OCI-LY1 (cell line): Measurements from ENCODE around the gene ZMIZ1.

ENCODE experiments used
- H2AFZ ChIP-seq: fragments of 200-600 bp; sonication (generic), shearing (Covaris generic); 2 replicates; pipeline ENCODE4 v1.6.0; 2014; ENCODE audit warnings: antibody characterized with exemption, mild to moderate bottlenecking, low read length
- H3F3A ChIP-seq: fragments of 200-600 bp; sonication (generic), shearing (Covaris generic); 2 replicates; pipeline ENCODE4 v1.6.0; 2014; ENCODE audit warnings: mild to moderate bottlenecking, antibody characterized with exemption, low read length, moderate library complexity; ENCODE audit not compliant: insufficient read depth
- H3K27ac ChIP-seq: fragments of 200-600 bp; sonication (generic); 2 replicates; pipeline ENCODE4 v1.5.1; 2014; ENCODE audit warnings: low read length, mixed run types, mild to moderate bottlenecking, low read depth; ENCODE audit not compliant: poor library complexity, severe bottlenecking
- H3K27me3 ChIP-seq: fragments of 200-600 bp; sonication (generic); 2 replicates; pipeline ENCODE4 v1.6.0; 2014; ENCODE audit warnings: antibody characterized with exemption, mild to moderate bottlenecking, low read length, moderate library complexity; ENCODE audit not compliant: insufficient read depth
- H3K36me3 ChIP-seq: fragments of 200-600 bp; sonication (generic); 2 replicates; pipeline ENCODE4 v1.6.1; 2014; ENCODE audit warnings: mild to moderate bottlenecking, antibody characterized with exemption, low read length, moderate library complexity, mixed read lengths; ENCODE audit not compliant: insufficient read depth
- H3K4me1 ChIP-seq: fragments of 200-600 bp; sonication (generic); 2 replicates; pipeline ENCODE4 v1.5.1; 2014; ENCODE audit warnings: mild to moderate bottlenecking, low read length, moderate library complexity; ENCODE audit not compliant: insufficient read depth, severe bottlenecking
- H3K4me2 ChIP-seq: fragments of 200-600 bp; sonication (generic), shearing (Covaris generic); 2 replicates; pipeline ENCODE4 v1.6.1; 2014; ENCODE audit warnings: low read length
- H3K4me3 ChIP-seq: fragments of 200-600 bp; sonication (generic); 2 replicates; pipeline ENCODE4 v1.5.1; 2014; ENCODE audit warnings: low read length, low read depth, mild to moderate bottlenecking, mixed read lengths; ENCODE audit not compliant: poor library complexity, severe bottlenecking
- H3K79me2 ChIP-seq: fragments of 200-600 bp; shearing (Covaris generic); 2 replicates; pipeline ENCODE4 v1.6.1; 2016; ENCODE audit warnings: mixed run types, low read length, mixed read lengths; ENCODE audit not compliant: insufficient read depth
- H3K9ac ChIP-seq: fragments of 200-600 bp; sonication (generic), shearing (Covaris generic); 2 replicates; pipeline ENCODE4 v1.6.1; 2014; ENCODE audit warnings: mild to moderate bottlenecking, low read length, mixed read lengths
- H3K9me2 ChIP-seq: fragments of 200-600 bp; sonication (generic), shearing (Covaris generic); 2 replicates; pipeline ENCODE4 v1.6.1; 2014; ENCODE audit warnings: low read depth, mild to moderate bottlenecking, low read length, mixed read lengths
- H3K9me3 ChIP-seq: fragments of 200-600 bp; shearing (Covaris generic); 2 replicates; pipeline ENCODE4 v1.6.1; 2014; ENCODE audit warnings: low read length, mixed read lengths
- H4K20me1 ChIP-seq: fragments of 200-600 bp; sonication (generic), shearing (Covaris generic); 2 replicates; pipeline ENCODE4 v1.6.0; 2016; ENCODE audit warnings: mild to moderate bottlenecking, low read length; ENCODE audit not compliant: insufficient read depth
- CTCF ChIP-seq: fragments of 200-600 bp; sonication (generic), shearing (Covaris generic); IDR thresholded peaks from 2 replicates; pipeline ENCODE4 v1.5.1; 2017; ENCODE audit warnings: mild to moderate bottlenecking, antibody characterized with exemption, low read length, moderate library complexity, mixed read lengths
- EZH2 ChIP-seq: fragments of 200-600 bp; sonication (generic), shearing (Covaris generic); IDR thresholded peaks from 2 replicates; pipeline ENCODE4 v1.8.0; 2017; ENCODE audit warnings: borderline replicate concordance, mixed run types, mild to moderate bottlenecking, antibody characterized with exemption, low read length, moderate library complexity, mixed read lengths

Gene ZMIZ1

GRCh38 chr10:79223091-79224048 lies 154.6 kb downstream of the ZMIZ1 start:
- TF ChIP-seq CTCF = no peak
- no peak for TF ChIP-seq EZH2
- H3K9me2 ChIP-seq = no peaks in the 10 kb centered on the region
- H3K9me3 ChIP-seq = no peaks in the 10 kb centered on the region
- no peak overlapping the region for H2AFZ ChIP-seq
- H3K9ac ChIP-seq = no peak overlapping the region
- H3K36me3 ChIP-seq = no peaks in the 10 kb centered on the region
- no peaks in the 10 kb centered on the region for H3K27me3 ChIP-seq
- no peak overlapping the region for H3K27ac ChIP-seq
- H3K4me1 ChIP-seq = no peaks in the 10 kb centered on the region
- no peaks in the 10 kb centered on the region for H4K20me1 ChIP-seq
- H3K4me3 ChIP-seq = no peak overlapping the region
- H3F3A ChIP-seq = no peaks in the 10 kb centered on the region
- H3K79me2 ChIP-seq = no peaks in the 10 kb centered on the region
- no peak overlapping the region for H3K4me2 ChIP-seq

GRCh38 chr10:79224263-79224949 lies 155.6 kb downstream of the ZMIZ1 start:
- H3K36me3 ChIP-seq = no peaks in the 10 kb centered on the region
- no peaks in the 10 kb centered on the region for H3F3A ChIP-seq
- no peaks in the 10 kb centered on the region for H3K9me2 ChIP-seq
- H3K4me1 ChIP-seq = no peaks in the 10 kb centered on the region
- no peak overlapping the region for H3K4me3 ChIP-seq
- H3K27ac ChIP-seq = no peak overlapping the region
- TF ChIP-seq CTCF (no peak), EZH2 (no peak)
- H3K4me2 ChIP-seq = no peak overlapping the region
- no peaks in the 10 kb centered on the region for H3K79me2 ChIP-seq
- no peak overlapping the region for H2AFZ ChIP-seq
- no peaks in the 10 kb centered on the region for H3K27me3 ChIP-seq
- no peak overlapping the region for H3K9ac ChIP-seq
- no peaks in the 10 kb centered on the region for H4K20me1 ChIP-seq
- H3K9me3 ChIP-seq = no peaks in the 10 kb centered on the region

GRCh38 chr10:79224992-79225391 lies 156.2 kb downstream of the ZMIZ1 start:
- Histone ChIP-seq H3K4me2 (no peak overlapping the region), H3K36me3 (no peaks in the 10 kb centered on the region), H3F3A (no peaks in the 10 kb centered on the region), H4K20me1 (no peaks in the 10 kb centered on the region), H3K4me3 (no peak overlapping the region), H3K9me2 (no peaks in the 10 kb centered on the region), H3K79me2 (no peaks in the 10 kb centered on the region), H3K4me1 (no peaks in the 10 kb centered on the region), H2AFZ (no peak overlapping the region), H3K27me3 (no peaks in the 10 kb centered on the region), H3K27ac (no peak overlapping the region), H3K9ac (no peak overlapping the region), H3K9me3 (no peaks in the 10 kb centered on the region)
- TF ChIP-seq CTCF = no peak
- TF ChIP-seq EZH2 = no peak
